EH (cell line): ENCODE results near the gene TAGLN2.

Experiments
- DNase-seq: peaks from one replicate; pipeline ENCODE4 v3.0.0-alpha.2; 2015; ENCODE audit warnings: low read depth

TAGLN2 gene

GRCh38 chr1:159924791-159925718, at the start of gene TAGLN2:
TSS of gene TAGLN2 (minus strand) at chr1:159925507. CDS start at chr1:159920509, 4,998 bp downstream.
- DNase-seq: peak; percentile 94

- no peak for DNase-seq
Measured at GRCh38 chr1:159974350-159974965, 49.2 kb upstream of the TAGLN2 start.

DNA sequence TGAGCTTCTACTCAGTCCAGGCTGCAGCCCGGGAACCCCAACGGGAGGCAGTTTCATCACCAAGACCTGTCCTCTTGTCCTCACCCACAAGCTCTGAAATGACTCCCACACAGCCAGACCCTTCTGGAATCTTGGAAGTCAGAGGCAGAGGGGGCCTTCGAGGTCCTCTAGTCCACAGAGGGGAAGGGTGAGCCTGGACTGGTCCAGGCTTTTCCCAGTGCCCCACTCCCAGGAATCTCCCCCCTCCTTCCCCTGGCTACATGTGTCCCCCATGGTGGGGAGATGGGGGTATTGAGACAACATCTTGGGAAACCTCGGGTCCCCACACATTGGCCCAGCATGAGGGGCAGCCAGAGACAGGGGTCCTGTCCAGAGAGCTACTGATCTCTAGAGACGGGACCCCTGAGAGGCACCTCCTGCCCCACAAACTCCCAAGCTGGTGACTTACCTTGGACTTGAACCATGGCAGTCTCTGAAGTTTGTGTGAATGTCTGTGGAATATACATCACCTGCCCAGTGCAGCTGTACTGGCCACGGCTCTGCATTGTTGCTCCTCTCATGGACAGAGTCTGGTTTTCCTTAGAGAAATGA, 48.1 kb upstream of the TAGLN2 start:
- no peak for DNase-seq

DNA sequence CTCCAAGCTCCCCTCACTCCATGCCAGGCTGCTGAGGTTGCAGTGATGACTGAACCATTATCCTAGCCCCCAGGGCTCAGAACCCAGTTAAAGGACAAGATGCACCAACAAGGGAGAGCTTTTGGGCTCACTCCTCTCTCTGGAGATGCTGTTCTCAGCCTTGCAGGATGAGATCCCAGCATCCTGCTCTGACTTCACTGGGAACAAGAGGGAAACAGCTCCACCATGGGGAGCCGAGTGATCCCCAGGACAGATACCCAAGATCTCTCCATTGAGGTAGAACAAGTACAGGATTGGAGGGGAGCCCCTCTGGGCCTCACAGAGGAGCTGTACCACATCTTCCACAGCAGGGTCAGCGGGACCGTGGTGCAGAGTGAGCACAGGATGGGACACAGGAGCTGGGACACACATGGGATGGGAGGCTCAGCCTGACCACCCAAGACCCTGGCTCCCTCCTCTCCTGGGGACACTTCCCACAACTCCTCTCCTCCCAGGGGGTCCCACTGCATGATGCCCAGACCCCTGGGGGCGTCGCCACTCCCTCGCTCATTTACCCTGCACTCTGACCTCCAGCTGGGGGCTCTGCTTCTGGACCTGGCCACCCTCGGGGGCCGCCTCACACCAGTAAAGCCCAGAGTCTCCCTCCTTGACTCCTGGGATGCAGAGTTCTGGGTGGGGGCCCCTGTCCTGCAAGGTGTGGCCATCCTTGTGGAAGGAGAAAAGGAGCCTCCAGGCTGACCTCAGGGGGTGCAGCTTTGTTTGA, 47.3 kb upstream of the TAGLN2 start:
- DNase-seq: no peak

DNA sequence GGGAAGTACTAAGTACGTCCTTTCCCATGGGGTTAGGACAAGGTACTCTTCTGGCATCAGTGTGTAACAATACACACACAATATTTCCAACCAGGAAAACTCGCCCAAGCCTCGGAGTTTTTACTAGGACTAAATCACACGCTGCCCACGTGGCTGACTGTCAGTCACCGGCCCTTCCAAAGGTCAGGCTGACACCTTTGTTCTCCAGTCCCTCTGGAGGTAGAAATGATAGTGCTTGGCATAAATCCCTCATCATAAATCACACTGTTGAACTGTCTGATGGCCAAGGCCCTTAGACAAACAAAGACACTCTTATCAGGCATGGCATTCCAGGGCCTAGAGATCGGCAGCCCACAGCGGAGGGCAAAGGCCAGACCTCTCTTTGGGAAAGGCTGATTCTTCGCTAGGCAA, 45.6 kb upstream of the TAGLN2 start:
- DNase-seq: no peak

GRCh38 chr1:159968901-159969300, 43.6 kb upstream of the TAGLN2 start:
- no peak for DNase-seq

GRCh38 chr1:159965263-159965662, 40.0 kb upstream of the TAGLN2 start:
- DNase-seq: no peak

GRCh38 chr1:159964144-159964543, 38.8 kb upstream of the TAGLN2 start:
- no peak for DNase-seq

DNA sequence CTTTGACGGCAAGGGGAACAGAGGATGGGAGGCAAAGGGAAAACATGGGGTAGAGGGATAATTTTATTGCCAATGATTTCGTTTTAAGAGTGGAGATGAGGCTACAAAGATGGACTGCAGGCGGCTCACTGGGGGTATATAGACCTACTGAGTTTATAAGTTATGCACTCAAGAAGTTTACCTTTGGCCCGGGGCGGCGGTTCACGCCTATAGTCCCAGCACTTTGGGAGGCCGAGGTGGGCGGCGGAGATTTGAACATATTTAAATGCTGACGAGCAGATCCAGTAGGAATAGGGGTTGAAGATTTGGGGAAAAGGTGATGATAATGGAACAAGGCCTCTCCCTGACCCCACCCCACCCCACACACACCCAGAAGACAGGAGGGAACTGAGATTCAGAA, 36.9 kb upstream of the TAGLN2 start:
- no peak for DNase-seq

DNA sequence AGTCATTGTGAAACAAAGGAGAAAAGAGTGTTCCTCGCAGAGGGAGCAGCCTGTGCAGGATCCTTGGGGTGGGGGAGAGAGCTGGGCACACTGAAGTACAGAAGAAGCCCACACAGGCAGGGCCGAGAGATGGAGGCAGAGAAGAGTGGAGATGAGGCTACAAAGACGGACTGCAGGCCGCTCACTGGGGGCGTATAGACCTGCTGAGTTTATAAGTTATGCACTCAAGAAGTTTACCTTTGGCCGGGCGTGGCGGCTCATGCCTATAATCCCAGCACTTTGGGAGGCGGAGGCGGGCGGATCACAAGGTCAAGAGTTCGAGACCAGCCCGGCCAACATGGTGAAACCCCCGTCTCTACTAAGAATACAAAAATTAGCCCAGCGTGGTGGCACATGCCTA, 36.3 kb upstream of the TAGLN2 start:
- DNase-seq: no peak

- DNase-seq: peak; percentile 91
Measured at GRCh38 chr1:159960721-159961381, 35.5 kb upstream of the TAGLN2 start.

DNA sequence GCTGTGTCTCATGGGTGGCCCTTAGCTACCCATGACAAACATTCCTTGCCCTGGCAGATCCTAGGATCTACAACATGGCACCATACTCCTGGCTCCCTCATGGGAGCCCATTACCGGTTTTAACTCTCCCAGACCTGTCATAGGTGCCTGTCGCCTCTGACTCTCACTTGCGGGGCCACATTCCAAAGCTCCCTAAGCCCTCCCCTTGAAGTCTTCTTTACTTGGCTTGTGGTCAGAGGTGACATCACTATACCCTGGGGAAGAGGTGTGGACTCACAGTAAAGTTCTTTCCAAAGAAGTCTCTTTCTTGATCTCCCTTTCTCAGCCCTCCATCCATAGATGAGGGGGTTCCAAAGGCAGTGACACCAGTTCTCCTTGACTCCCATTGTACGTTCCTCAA, 34.1 kb upstream of the TAGLN2 start:
- peak; percentile 10 for DNase-seq

- no peak for DNase-seq
Measured at GRCh38 chr1:159958719-159959380, 33.5 kb upstream of the TAGLN2 start.

GRCh38 chr1:159957824-159958268, 32.5 kb upstream of the TAGLN2 start:
- no peak for DNase-seq

DNA sequence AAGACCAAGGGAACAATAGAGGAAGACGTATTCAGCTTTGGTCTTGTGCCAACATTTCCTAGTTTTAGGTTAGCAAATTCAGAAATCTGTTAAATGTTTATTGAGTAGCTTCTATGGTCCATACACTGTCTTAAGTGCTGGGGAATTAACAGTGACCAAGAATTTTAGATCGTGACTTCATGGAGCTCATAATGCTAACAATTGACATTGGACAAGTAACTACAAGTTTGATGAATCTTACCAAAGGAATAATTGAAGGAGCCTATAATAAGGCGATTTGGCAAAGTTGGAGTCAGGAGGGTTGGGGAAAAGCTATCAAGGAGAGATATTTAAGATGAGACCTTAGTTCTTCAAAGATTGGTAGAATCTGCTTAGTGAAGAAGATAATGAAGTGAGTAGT, 30.1 kb upstream of the TAGLN2 start:
- DNase-seq: no peak

- DNase-seq: peak; percentile 64
Measured at GRCh38 chr1:159953536-159954515, 28.5 kb upstream of the TAGLN2 start, which contains the start of gene SLAMF9. TSS of gene SLAMF9 (minus strand) at chr1:159954237. CDS start at chr1:159954137, 100 bp downstream.

DNA sequence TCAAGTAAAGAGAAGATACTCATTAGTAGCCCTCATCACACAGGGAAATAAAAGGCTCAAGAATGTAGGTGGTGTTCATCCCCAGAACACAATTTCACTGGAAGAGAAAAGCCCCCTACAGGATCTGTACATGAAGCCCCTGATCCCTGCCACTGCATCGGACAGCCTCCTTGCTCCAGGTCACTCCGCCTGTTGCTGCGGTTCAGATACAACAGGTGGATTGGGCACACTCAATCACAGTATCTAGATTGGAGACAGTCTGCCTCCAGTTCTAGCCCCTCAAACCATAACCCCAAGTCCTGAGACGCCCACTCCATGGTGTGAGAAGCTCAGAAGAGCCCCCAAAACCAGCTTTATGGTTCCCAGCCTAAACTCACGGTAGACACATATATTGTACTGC, 27.6 kb upstream of the TAGLN2 start:
- DNase-seq: no peak

- no peak for DNase-seq
Measured at GRCh38 chr1:159951551-159951950, 26.2 kb upstream of the TAGLN2 start.

- DNase-seq: no peak
Measured at GRCh38 chr1:159951016-159951415, 25.7 kb upstream of the TAGLN2 start.

DNA sequence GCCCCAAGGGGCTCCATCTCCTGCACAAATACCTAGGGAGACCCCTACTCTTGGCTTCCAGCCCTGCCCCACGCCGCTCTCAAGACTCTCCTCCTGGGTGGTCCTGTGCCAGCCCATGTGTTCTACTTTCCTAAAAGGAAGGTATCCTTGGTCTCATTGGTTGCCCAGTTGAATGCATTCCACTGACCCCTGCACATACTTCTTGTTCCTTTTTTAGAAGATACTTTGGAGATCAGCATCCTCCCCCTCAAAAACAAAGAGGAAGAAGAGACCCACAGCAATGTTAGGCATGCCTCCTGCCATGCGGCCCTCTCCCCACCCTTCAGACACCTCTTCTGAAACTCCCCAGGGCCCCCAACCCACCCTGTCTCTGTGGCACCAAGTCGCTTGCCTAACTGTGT, 24.7 kb upstream of the TAGLN2 start:
- no peak for DNase-seq
